ENCODE measurements around the gene DOCK11. TPM values are rescaled to one million over a fixed set of nuclear protein-coding genes. Genes with fewer than 3 reads are reported as not detected.

DOCK11 gene
- total and polyA plus RNA-seq, 2 of the 4 experiments (the other 2 are of a cell fraction), result 3.9 to 13.1 TPM

DNA sequence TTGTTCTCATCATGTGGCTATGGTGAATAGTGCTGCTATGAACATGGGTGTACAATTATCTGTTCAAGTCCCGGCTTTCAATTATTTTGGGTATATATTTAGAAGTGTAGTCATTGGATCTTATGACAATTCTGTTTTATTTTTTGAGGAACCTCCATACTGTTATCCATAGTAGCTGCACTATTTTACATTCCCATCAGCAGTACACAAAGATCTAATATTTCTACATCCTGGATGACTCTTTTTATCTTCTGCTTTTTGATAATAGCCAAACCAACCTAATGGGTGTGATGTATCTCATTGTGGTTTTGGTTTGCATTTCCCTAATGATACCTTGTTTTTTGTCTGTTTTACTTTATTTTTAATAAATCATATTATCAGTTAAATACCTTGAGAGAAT is 218.9 kb downstream of the DOCK11 start:
- H3K79me1 ChIP-seq (ENCODE audit: low read depth in 1 of 2, low read length in 2 of 2), result no peaks in the 10 kb centered on the region
- H2AFZ ChIP-seq (replicated peaks; ENCODE audit: low read length, poor library complexity), result no peak overlapping the region
- TF ChIP-seq NFE2L2 (IDR thresholded peaks at IDR 0.05; ENCODE audit: low read depth, low read length) (no peak), RCOR1 (IDR thresholded peaks at IDR 0.05; ENCODE audit: insufficient replicate concordance, low read length) (no peak), FOS (IDR thresholded peaks at IDR 0.05; ENCODE audit: low read depth, low read length) (no peak), BHLHE40 (IDR thresholded peaks at IDR 0.05; ENCODE audit: low read depth, low read length) (no peak), POLR2A (IDR thresholded peaks at IDR 0.05; ENCODE audit: low read depth, low read length) (no peak), MAFK (IDR thresholded peaks at IDR 0.05; ENCODE audit: low read depth, low read length) (no peak), CHD1 (IDR thresholded peaks at IDR 0.05; ENCODE audit: low read depth, low read length) (no peak), SMC3 (IDR thresholded peaks at IDR 0.05; ENCODE audit: low read depth, low read length) (no peak), RAD21 (IDR thresholded peaks at IDR 0.05; ENCODE audit: low read length) (no peak), MAZ (IDR thresholded peaks at IDR 0.05; ENCODE audit: borderline replicate concordance, low read depth, low read length) (no peak), MXI1 (IDR thresholded peaks at IDR 0.05; ENCODE audit: borderline replicate concordance, low read depth, low read length) (no peak), RFX5 (IDR thresholded peaks at IDR 0.05; ENCODE audit: low read depth, low read length) (no peak), CEBPB (IDR thresholded peaks at IDR 0.05; ENCODE audit: low read depth, low read length) (no peak)
- TF ChIP-seq, protein P1, sequence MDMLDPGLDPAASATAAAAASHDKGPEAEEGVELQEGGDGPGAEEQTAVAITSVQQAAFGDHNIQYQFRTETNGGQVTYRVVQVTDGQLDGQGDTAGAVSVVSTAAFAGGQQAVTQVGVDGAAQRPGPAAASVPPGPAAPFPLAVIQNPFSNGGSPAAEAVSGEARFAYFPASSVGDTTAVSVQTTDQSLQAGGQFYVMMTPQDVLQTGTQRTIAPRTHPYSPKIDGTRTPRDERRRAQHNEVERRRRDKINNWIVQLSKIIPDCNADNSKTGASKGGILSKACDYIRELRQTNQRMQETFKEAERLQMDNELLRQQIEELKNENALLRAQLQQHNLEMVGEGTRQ (IDR thresholded peaks at IDR 0.05; ENCODE audit: low read depth, low read length), result no peak
- TF ChIP-seq, protein P2, sequence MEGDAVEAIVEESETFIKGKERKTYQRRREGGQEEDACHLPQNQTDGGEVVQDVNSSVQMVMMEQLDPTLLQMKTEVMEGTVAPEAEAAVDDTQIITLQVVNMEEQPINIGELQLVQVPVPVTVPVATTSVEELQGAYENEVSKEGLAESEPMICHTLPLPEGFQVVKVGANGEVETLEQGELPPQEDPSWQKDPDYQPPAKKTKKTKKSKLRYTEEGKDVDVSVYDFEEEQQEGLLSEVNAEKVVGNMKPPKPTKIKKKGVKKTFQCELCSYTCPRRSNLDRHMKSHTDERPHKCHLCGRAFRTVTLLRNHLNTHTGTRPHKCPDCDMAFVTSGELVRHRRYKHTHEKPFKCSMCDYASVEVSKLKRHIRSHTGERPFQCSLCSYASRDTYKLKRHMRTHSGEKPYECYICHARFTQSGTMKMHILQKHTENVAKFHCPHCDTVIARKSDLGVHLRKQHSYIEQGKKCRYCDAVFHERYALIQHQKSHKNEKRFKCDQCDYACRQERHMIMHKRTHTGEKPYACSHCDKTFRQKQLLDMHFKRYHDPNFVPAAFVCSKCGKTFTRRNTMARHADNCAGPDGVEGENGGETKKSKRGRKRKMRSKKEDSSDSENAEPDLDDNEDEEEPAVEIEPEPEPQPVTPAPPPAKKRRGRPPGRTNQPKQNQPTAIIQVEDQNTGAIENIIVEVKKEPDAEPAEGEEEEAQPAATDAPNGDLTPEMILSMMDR (conservative IDR thresholded peaks at IDR 0.05; ENCODE audit: low read depth, low read length), result no peak
- TF ChIP-seq, protein P3, sequence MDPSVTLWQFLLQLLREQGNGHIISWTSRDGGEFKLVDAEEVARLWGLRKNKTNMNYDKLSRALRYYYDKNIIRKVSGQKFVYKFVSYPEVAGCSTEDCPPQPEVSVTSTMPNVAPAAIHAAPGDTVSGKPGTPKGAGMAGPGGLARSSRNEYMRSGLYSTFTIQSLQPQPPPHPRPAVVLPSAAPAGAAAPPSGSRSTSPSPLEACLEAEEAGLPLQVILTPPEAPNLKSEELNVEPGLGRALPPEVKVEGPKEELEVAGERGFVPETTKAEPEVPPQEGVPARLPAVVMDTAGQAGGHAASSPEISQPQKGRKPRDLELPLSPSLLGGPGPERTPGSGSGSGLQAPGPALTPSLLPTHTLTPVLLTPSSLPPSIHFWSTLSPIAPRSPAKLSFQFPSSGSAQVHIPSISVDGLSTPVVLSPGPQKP (IDR thresholded peaks at IDR 0.05; ENCODE audit: borderline replicate concordance, low read depth, low read length), result no peak
- no peak overlapping the region for H2BK120ac ChIP-seq (ENCODE audit: low read depth, low read length)
- no TSS peak for BruUV-seq (replicated peaks)
- H3K4ac ChIP-seq (ENCODE audit: low read depth, low read length), result no peak overlapping the region
- H3K23ac ChIP-seq (ENCODE audit: low read depth, low read length), result no peak overlapping the region
- no peak overlapping the region for H4K5ac ChIP-seq (ENCODE audit: low read depth, low read length)
- no peak overlapping the region for H2AK5ac ChIP-seq (ENCODE audit: low read depth, low read length)
- H3K4me3 ChIP-seq (ENCODE audit: insufficient read depth, low read depth, low read length), result no peak overlapping the region
- no peak overlapping the region for H3K4me2 ChIP-seq (ENCODE audit: low read depth, low read length)
- no peak overlapping the region for H3K27ac ChIP-seq (ENCODE audit: insufficient read depth, low read length)
- no peak overlapping the region for H4K91ac ChIP-seq (ENCODE audit: insufficient read depth, low read depth, low read length)
- no peak overlapping the region for H3K14ac ChIP-seq (replicated peaks; ENCODE audit: low read depth, low read length)
- no peaks in the 10 kb centered on the region for H3K9me3 ChIP-seq (ENCODE audit: control insufficient read depth, insufficient read depth, low read length)
- no peak overlapping the region for H3K56ac ChIP-seq (ENCODE audit: extremely low read depth, insufficient read depth, low read length)
- CTCF ChIA-PET, result no interaction called here
- H3K9me1 ChIP-seq (ENCODE audit: insufficient read depth, low read length), result no peaks in the 10 kb centered on the region
- dilution Hi-C loops (cut with HindIII; ENCODE audit: low sequenced_read_pairs, unreplicated experiment) (no loop called here), in situ Hi-C loops (cut with MboI; ENCODE audit: low sequenced_read_pairs) (no loop called here), intact Hi-C loops (cut with micrococcal nuclease) (no loop called here)
- POLR2A ChIA-PET (ENCODE audit: unreplicated experiment), result no interaction called here
- ATAC-seq (ENCODE audit: low read depth), result no peak
- WGBS, 2 experiments (ENCODE audit: extremely low coverage in 2 of 2, insufficient read length in 1 of 2), result no CpG with 5 or more reads among the region's 1 CpG
- no peak overlapping the region for H2BK15ac ChIP-seq (ENCODE audit: low read depth, low read length)
- H2BK20ac ChIP-seq (ENCODE audit: low read depth, low read length), result no peak overlapping the region
- no peaks in the 10 kb centered on the region for H3K36me3 ChIP-seq (ENCODE audit: control insufficient read depth, insufficient read depth, low read length)
- no peak overlapping the region for H4K8ac ChIP-seq (ENCODE audit: low read depth in 2 of 2, low read length in 2 of 2)
- no peaks in the 10 kb centered on the region for H3K4me1 ChIP-seq (ENCODE audit: control insufficient read depth, insufficient read depth, low read length)
- no peaks in the 10 kb centered on the region; the same call in 1 of the 2 replicates for H3K27me3 ChIP-seq (ENCODE audit: control insufficient read depth, insufficient read depth, low read length)
- H3K18ac ChIP-seq (ENCODE audit: low read depth, low read length), result no peak overlapping the region
- no peak overlapping the region for H3K9ac ChIP-seq (ENCODE audit: low read depth, low read length)
- H2BK5ac ChIP-seq (ENCODE audit: low read depth, low read length, poor library complexity, severe bottlenecking), result no peak overlapping the region
- no peaks in the 10 kb centered on the region for H4K20me1 ChIP-seq (ENCODE audit: insufficient read depth, low read length)
- DNase-seq, result no peak
- no peak overlapping the region for H2AK9ac ChIP-seq (replicated peaks; ENCODE audit: low read depth, low read length, poor library complexity)
